Activated T-cell treated with anti-CD3 and anti-CD28 coated beads, Interleukin-2, amount 50 U/mL, for 1 hour (primary cell): Measurements from ENCODE around the gene FNDC5.

Source experiments
- DNase-seq: peaks from one replicate; pipeline ENCODE4 v3.0.0-alpha.2; 2020

The FNDC5 gene

DNA sequence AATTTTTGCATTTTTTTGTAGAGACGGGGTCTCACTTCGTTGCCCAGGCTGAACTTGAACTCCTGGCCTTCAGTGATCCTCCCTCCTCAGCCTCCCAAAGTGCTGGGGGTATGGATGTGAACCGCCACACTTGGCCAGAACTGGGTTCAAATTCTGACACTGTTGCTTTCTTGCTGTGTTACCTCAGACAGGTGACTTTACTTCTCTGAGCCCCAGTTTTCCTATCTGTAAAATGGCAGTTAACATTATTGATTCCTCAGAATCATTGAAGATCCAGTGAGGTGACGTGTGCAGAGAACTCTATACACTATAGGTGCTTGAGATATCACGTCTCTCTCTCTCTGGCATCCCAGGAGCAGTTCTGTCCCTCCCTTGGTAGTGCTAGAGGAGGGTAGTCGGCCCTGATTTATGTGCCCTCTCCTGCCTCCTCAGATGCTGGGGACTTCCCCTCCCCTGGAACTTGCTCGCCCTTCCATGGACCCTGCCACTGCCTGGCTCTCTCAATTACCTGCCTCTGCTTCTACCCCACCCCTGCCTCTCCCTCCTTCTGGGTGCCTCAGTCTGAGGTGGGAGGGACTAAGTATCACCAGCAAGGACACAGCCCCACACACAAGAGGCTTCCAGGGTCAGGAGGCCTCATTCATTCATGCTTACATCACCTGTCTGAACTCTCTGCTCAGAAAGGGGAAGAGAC, 12.8 kb upstream of the FNDC5 start:
- no peak for DNase-seq

DNA sequence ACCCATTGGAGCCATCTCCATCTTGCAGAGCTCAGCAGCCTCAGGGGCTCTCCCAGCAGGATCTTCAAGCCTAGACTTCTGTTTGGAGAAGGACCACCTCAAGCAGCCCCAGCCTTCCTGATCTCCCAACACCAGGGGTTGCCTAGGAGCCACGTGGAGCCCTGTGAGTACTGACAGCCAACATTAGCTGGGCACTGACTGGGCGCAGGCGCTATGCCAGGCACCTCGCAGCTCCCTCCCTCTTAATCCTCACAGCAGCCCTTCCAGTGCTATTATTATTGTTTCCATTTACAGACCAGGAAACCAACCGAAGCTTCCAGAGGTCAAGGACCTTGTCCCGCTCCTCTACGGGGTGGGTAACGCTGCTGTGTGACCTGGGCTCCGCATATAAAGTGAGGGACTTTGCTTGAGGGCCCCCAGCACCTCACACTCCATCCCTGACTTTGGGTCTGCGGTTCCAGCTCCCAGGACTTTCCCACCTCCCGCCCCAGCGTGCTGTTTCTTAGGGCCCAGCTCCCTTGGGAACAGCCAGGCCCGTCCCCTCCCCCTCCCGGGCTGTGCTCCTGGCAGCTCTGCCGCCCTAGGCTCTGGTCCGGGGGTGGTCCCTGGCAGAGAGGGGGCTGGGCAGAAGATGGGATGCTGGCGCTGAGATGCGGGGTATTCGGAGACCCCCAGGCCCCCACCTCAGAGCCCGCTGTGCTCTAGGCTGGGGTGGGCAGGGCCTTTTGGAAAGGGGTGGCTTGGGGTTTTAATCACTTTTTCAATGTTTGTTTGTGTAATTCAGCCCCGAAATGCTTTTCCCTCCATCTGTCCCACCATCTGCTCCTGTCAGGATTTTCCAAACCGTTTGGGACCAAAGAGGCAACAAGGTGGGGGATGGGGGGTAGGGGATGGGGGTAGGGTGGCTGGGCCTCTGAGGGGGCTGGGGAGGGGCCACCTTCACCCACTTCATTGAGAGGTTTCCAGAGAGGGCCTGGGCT, 11.4 kb upstream of the FNDC5 start:
- no peak for DNase-seq

DNA sequence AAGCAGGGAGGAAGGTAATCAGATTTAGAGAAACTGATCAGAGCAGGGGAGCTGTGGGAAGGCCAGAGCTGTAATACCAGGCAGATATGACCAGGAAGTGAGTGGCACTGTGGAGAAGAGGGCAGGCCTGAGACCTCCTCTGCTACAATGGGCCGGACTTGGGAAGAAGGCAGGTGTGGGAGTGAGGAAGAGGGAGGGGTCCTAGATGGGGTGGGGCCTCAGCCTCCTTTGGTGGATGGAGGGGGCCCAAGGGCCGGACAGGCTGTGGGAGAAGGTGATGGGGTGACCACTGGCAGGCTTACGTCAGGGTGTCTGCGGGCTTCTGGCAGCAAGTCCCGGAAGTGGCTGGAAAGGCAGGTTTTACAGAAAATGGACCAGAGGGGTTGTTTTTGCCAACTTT, 10.6 kb upstream of the FNDC5 start:
- DNase-seq = no peak

DNA sequence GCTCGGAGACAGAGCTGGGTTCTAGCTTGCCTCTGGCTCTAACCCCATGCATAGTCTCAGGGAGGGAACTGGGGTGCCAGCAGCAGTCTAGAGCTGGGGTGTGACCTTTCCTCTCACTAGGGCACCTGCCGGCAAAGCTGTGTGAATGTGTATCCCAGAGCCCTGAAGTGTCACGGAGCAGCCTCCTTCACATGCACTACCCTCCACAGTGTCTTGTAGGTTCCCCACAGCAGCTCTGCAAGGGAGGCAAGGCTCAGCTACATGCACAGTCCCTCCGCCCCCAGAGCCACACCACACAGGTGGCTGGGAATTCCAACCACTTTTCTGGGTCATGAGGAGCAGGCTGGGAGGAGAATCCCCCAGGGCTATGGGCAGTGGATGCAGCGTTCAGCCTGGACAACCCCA, 7.9 kb upstream of the FNDC5 start:
- no peak for DNase-seq

DNA sequence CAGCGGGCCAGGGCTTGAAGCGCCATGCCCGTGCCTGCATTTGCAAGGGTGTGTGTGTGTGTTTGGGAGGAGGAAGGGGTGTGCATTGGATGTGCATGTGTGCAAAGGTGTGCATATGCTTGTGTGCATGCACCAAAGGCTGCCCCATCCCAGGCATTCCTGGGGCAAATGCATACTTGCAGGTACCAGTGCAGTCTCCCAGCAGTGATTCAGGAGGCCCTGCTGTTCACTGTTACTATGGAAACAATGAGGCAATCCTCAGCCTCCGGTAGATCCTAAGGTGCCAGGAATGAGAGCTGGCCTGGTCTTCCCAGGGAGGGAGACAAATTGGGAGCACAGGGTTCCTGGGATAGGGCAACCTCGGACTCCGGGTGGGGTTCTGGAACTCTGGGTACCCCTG, 7.5 kb upstream of the FNDC5 start:
- DNase-seq = no peak

DNA sequence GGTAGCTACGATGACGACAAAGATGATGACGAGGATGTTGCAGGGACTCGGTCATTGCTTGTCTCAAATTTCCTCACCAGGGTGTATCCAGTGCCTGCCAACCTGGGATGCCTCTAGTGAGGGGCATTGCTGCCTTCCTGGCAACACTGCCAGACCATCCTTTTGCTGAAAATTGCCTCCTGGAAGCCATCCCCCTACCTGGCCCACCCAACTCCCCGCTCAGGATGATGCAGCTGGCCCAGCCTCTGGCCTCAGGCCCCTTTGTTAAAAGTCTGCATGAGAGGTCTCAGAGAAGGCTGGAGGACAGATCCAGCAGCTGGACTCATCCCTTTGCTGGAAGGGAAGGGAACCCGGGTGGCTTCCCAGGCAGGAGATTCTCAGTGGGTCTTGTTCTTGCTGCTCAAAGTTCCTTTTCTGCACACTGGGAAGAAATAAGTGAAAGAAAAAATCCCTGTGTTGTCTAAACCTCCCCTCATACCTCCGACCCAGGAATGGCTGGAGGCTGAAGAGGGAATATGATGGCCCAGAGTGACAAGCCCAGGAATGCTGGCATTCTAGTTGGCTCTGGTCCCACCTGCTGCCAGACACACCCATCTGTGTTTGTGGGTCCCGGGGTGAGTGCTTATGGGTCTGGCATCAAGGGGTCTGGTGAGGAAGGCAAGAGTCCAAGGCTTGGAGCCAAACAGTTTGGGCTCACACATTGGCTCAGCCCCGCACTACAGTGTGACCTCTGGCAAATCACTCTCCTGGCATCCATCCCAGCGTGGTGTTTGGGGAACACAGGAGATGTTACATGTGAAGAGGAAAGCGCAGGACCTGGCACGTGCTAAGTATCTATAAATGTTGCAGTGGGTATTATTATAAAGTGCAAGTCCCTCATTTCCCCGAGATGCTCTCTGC, 6.7 kb upstream of the FNDC5 start:
- DNase-seq = no peak

DNA sequence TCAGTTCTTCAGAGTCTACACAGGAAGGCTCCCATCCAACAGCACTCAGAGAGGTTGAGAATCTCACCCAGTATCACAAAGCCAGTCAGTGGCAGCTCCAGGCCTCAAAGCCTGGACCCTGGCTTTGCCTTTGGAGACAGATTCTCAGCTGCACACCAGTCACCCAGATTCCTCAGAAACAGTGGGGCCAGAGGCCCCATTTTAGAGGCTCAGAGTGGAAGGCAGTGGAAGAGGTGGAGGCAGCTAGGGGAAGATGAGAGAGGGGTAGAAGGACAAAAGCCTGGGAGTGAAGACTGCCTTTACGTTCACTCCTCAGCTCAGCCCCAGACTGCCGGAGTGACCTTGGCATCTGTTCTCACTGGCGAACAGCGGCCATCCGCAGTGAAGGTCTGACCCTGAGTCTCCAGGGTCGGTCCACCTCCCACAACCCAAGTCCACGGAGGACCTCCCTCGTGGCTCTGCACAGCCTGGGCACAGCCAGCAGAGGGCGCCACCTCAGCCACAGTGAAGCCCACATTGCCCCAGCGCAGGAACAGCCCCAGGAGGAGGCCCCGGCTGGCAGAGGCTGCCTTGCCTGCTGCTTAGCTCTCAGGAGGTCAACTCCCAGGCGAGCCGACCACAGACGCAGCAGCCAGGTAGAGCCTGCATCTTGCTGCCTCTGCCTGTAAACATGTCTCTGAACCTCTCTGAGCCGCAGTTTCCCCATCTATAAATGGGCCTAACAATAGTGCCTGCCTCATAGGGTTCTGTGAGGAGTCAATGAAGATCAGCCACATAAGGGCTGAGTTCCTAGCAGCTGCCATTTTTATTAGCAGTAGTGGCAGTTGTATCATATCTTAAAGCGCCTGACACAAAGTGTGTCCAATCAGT, 5.9 kb upstream of the FNDC5 start:
- peak; percentile 69 for DNase-seq

DNA sequence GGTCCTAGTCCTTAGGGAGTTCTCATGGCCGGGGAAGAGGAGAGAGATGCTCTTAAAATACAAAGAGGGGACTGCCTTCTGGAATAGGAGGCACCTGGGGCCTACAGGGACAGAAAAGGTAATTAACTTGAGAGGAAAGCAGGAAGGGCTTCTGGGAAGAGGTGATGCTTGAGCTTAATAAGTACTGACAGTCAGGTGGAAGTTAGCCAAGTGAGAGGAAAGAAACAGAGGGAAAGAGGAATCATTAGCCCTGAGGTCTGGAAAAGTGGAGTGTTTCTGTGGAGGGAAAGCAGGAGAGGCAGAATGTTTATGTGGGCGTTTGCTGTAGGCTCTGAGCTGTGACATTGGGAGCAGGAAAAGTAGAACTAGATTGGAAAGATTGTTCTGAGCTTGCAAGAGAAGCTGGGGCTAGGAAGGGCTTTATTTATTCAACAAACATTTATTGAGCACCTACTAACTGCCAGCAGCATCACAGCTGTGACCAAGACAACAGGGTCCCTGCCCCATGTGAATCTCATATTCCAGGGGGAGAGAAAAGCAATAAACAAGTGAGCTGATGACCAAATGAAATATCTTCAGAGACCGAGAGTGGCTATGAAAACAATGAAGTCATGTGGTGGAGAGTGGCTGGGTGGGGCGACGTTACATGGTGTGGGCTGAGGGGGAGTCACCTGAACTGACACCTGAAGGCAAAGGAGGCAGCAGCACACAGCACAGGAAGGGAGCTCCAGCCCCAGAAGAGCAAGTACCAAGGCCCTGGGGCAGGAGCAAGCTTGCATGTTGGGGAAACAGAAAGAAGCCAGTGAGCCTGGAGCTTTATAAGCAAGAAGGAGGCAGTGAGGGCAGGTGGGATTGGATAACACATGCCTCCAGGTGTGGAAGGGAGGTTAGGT, 4.4 kb upstream of the FNDC5 start:
- no peak for DNase-seq

DNA sequence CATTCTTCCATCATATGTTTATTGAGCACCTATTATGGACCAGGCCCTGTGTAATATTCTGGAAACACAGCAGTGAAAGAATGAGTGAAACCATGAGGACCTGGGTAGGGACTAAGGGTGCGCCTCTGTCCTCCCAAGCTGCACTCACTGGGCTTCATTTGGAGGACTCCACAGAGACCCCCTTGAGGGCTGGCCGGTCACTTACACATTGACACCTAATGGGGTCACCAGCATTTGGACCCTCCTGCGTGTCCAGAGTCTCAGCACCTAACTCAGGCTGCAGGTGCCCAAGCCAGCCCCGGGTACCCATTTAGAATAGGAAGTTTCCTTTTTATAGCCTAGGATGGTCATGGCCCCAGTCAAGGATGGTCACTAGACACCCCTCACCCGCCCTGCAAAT, 2.8 kb upstream of the FNDC5 start:
- no peak for DNase-seq

DNA sequence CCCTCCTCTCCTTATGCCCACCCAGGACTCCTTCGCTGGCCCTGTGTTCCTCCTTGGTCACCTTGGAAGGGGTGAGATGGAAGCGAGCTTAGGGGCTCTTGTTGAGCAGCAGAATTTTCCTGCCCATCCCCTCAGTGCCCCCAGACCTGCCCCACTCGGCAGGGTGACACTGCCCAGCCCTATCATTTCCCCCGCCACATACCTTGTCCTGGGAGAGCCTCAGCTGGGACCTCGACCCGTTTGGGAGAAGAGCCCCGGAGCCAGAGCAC, 1.4 kb upstream of the FNDC5 start:
- no peak for DNase-seq

DNA sequence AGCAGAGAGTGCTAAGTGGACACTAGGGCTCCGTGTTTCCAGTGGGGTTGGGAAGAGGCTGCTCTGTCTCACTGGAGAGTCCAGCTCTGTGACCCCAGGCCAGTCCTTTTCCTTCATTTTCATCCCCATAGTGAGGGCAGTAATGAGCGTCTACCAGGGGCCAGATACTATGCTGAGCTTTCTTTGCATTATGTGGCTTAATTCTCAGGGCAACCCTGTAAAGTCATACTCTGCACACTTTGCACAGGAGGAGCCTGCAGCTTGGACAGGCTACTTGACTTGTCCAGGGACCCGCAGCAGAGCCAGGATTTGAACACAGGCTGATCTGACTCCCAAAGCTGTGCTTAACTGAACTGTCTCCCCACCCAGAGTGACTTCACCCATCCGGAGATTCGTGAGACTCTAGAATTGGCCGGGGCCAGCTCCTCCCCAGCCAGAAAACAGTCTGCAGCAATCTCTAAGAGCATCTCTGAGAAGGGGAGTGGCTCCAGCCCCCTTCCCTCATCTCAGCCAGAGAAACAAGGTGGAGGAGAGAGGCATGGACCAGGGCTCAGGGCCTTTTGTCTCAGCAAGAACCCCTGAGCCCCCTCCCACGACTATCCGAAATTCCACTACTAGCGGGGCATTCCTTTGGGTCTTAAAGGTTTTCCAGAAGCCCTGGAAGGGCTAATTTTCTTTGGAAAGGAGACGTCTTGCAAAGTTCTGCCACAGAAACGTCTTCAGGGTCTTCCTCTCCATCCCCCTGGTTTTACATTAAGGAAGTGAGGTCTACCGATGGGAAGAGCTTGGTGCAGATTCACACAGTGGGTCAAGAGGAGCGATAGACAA, 866 bp upstream of the FNDC5 start:
- DNase-seq = no peak

DNA sequence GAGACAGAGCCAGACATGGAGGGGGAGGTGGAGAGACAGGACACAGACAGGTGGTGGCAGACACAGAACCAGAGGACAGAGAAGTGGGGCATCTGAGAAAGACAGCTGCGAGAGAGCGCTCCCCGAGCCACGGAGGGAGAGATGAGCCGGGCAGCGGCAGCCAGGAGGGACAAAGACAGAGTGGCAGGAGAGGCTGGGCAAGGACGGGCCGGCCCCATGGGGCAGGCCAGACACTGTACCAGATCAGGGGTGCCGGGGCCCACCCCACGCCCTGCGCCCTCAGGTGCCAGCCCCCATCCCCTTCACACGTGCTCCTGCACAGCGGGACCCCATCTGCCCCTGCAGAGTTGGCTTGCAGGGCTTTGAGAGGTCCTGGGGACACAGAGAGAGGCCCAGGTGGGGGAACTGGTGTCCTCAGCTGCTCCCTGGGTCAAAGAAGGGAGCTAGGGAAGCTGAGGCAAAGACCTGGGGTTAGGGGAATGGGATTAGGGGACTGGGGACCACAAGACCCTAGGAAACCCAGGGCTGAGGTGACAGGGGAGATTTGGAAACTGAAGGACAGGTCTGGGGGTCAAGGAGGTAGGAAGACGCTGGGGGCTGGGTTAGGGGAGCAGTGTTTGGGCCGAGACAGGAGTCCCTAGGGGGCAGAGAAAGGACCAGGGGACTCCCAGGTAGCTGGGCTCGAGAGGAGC, 643 bp downstream of the FNDC5 start:
- no peak for DNase-seq

DNA sequence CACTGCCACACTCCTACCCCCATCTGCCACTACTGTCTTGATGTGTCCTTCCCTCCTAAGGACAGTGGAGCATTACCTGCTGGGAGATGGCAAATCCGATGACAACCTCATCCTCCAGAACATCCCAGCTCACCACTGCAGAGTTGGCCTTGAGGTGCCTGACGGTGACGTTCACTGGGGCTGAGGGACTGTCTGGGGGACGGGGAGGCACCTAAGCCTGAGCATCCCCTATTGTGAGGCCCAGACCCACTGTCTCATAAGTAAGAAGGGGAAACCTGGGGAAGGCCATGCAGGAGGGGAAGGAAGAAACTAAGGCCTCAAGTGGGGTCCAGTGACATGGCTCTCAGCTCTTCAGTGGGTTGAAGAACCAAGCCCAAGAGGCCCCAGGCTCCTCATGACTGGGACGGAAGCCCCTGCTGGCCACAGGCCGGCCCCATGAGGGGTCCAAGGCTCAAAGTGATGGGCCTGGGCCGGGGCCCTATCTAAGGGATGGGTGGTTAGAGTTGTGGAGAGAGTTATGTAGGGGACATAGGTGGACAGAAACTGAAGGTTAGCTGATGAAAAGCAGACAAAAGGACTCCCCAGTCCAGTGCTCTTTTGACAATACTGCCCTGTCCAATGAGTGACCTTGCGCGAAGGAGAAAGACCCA, 1.8 kb downstream of the FNDC5 start:
- DNase-seq = no peak

DNA sequence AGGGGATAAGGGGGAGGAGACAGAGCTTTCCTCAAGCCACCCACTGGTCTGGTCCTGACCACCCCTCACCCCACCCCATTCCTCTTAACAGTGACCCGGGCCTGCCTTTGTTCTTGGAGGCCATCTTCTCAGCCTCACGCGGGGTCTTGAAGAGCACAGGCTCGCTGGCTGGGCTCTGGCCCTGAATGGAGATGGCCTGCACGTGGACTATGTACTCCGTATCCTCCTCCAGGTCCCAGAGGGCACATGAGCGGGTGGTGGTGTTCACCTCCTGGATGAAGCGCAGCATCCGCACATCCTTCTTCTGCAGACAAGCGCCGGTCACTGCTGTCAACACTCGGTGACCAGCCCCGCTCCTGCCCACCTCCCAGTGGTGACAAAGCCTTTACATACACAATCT, 2.6 kb downstream of the FNDC5 start:
- no peak for DNase-seq

DNA sequence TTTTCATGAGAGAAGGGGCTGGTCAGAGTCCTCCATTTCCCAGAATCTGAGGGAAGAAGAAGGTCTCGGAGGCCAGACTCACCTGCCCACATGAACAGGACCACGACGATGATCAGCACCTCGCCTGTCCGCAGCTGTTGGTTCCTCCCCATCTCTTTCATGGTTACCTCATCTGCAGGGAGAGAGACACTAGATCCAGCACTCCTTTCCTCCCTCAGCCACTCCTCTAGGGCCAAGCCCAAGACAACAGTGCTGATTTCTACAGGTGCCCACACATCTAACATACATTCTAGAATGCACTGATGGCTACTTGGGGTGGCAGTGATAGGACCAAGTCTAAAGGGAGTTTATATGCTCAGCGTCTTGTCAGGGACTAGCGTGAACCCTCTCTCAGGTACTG, 3.0 kb downstream of the FNDC5 start:
- DNase-seq = no peak

DNA sequence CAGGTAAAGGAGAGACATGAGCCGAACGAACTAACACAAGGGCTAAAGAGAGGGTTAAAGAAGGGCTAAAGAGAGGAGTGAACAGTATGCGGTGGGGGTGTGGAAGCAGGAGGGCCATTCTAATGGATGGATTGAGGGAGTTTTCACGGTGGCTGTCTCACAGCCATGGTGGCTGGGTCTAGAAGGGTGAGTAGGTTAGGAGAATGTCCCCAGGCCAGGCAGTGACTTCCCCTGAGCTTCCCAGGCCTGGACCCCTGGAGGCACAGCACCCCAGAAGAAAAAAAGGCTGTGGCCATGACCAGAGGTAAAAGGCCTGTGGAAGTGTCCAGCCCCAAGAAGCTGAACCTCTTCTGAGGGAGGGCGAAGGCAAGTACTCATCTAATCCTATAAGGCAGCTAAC, 3.6 kb downstream of the FNDC5 start:
- DNase-seq = no peak

DNA sequence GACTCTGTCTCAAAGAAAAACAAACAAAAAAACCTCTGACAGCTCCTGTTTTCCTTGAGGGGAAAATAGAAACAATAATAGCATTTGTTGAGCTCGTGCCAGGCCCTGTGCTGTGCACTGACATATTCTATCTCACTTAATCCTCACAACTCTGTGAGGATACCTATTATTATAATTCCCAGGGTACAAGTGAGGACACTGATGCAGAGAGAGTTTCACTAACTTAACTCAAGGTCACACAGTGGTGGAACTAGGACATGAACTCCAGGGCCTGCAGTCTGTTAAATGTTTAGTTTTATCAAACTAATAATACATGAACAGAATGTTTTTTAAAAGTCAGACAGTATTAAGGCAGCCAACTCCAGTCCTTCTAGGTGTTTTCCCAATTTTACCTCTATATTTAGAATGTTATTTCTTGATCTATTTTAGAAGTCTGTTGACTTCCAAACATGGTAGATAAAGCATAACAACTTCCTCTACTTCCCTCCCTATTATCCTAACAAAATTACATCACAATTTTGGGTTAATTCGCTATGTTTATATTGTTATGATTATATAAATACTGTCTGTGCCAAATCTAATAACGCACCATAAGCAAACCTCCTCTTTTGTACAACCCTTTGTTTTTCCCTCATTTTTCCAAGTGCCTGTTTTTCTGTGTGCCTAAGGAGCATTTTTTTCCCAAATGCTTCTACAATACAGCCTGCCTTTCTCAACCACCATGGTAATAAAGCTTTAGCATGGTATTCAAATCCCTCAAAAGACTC, 4.9 kb downstream of the FNDC5 start:
- DNase-seq = no peak

DNA sequence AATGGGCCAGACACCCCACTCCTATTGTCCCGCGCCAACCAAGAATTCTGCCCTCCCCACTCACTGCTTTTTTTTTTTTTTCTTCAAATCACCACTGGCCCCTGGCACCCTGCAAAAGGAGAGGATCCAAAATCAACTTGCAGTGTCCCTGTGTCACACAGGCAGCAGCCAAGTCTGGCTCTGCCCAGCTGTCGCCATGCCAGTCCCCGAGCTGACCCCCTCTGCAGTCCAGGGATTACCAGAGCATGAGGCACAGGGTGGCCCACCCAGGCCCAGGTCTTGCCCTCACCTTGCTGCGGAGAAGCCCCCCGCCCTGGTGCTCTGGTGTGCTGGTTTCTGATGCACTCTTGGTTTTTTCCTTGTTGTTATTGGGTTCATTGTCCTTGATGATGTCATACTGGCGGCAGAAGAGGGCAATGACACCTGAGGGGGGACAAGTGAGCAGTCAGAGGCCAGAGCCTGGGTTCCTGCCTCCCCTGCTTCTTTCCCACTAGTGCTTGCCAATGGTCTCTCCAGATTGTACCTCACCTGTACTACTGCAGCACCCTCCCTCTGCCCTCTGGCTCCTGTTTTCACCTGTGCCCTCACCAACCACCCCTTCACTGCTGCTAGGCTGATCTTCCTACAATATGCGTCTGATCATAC, 6.2 kb downstream of the FNDC5 start:
- no peak for DNase-seq
